ENCODE results near the gene LIN7A.

- TF ChIP-seq CTCF (IDR thresholded peaks at IDR 0.05), result no peak
- TF ChIP-seq POLR2A (IDR thresholded peaks at IDR 0.05), result no peak
Observed at GRCh38 chr12:80884651-80885050, 53.1 kb downstream of the LIN7A start.
